Keratinocyte (primary cell): ENCODE measurements around the gene PITHD1. TPM values are rescaled to one million over a fixed set of nuclear protein-coding genes. Genes with fewer than 3 reads are reported as not detected.

ENCODE experiments used
- DNase-seq: peaks from one replicate; pipeline ENCODE4 v3.0.0-alpha.2; 2011; ENCODE audit warnings: low read depth, missing footprints, low spot score
- FAIRE-seq: peaks from 2 replicates; lab custom pipeline; 2011; peaks lifted over from hg19 to GRCh38; lab: Jason Lieb, UNC
- H2AFZ ChIP-seq: 2 replicates; pipeline ENCODE4 v1.6.0; 2012; ENCODE audit warnings: low read length, control low read depth, inconsistent platforms; ENCODE audit not compliant: control insufficient read depth
- H3K27ac ChIP-seq: 2 replicates; pipeline ENCODE4 v1.5.1; 2011; ENCODE audit warnings: low read length; ENCODE audit not compliant: control insufficient read depth, insufficient read depth
- H3K27me3 ChIP-seq: 3 replicates; pipeline ENCODE4 v1.6.0; 2011; ENCODE audit warnings: low read length; ENCODE audit not compliant: control insufficient read depth, insufficient read depth; ENCODE audit errors: extremely low read depth
- H3K36me3 ChIP-seq, 2 experiments: 2 replicates in 1 of 2; 3 replicates in 1 of 2; pipeline ENCODE4 v1.5.1; 2011; ENCODE audit warnings: low read length in 2 of 2, mild to moderate bottlenecking in 1 of 2; ENCODE audit not compliant: control insufficient read depth in 2 of 2, insufficient read depth in 2 of 2; ENCODE audit errors: extremely low read depth in 1 of 2
- H3K4me1 ChIP-seq: 3 replicates; pipeline ENCODE4 v1.5.1; 2011; ENCODE audit warnings: low read length; ENCODE audit not compliant: control insufficient read depth, insufficient read depth; ENCODE audit errors: extremely low read depth
- H3K4me2 ChIP-seq: 3 replicates; pipeline ENCODE4 v1.6.0; 2011; ENCODE audit warnings: low read depth, low read length; ENCODE audit not compliant: control insufficient read depth, insufficient read depth; ENCODE audit errors: extremely low read depth
- H3K4me3 ChIP-seq, 3 experiments: fragments of 200-600 bp in 1 of 3; sonication (generic) in 1 of 3; 2 replicates in 2 of 3; 3 replicates in 1 of 3; pipeline ENCODE4 v1.5.1; 2011 to 2016; ENCODE audit warnings: low read length in 3 of 3, mild to moderate bottlenecking in 3 of 3, control low read depth in 2 of 3, inconsistent platforms in 1 of 3, low read depth in 1 of 3, mixed read lengths in 1 of 3, mixed run types in 1 of 3, moderate library complexity in 1 of 3; ENCODE audit not compliant: control insufficient read depth in 2 of 3, insufficient read depth in 2 of 3; ENCODE audit errors: extremely low read depth in 1 of 3
- H3K79me2 ChIP-seq: 2 replicates; pipeline ENCODE4 v1.6.0; 2012; ENCODE audit warnings: low read length; ENCODE audit not compliant: control insufficient read depth, insufficient read depth
- H3K9ac ChIP-seq: 3 replicates; pipeline ENCODE4 v1.6.0; 2011; ENCODE audit warnings: low read length; ENCODE audit not compliant: control insufficient read depth, insufficient read depth; ENCODE audit errors: extremely low read depth
- H3K9me1 ChIP-seq: 3 replicates; pipeline ENCODE4 v1.6.0; 2011; ENCODE audit warnings: low read length; ENCODE audit not compliant: control insufficient read depth, insufficient read depth; ENCODE audit errors: extremely low read depth
- H3K9me3 ChIP-seq: 2 replicates; pipeline ENCODE4 v1.5.1; 2012; ENCODE audit warnings: low read depth, low read length; ENCODE audit not compliant: control insufficient read depth
- H4K20me1 ChIP-seq: 3 replicates; pipeline ENCODE4 v1.6.0; 2011; ENCODE audit warnings: low read length; ENCODE audit not compliant: control insufficient read depth, insufficient read depth; ENCODE audit errors: extremely low read depth
- CTCF ChIP-seq, 3 experiments: IDR thresholded peaks in 1 of 3; conservative IDR thresholded peaks in 1 of 3; optimal IDR thresholded peaks in 1 of 3; 2 replicates in 2 of 3; 3 replicates in 1 of 3; pipeline versions ENCODE3 to v1.5.1; 2011; ENCODE audit warnings: low read length in 3 of 3, mild to moderate bottlenecking in 3 of 3, moderate library complexity in 2 of 3, control low read depth in 1 of 3, inconsistent platforms in 1 of 3; ENCODE audit not compliant: insufficient read depth in 2 of 3; ENCODE audit errors: extremely low read depth in 1 of 3
- EZH2 ChIP-seq: IDR thresholded peaks from one replicate; pipeline ENCODE4 v1.6.1; 2012; ENCODE audit warnings: inconsistent platforms, mild to moderate bottlenecking, low read length, moderate library complexity
- dilution Hi-C: fragments of 300-500 bp; cut with MboI; formaldehyde crosslinking; loops from one replicate; pipeline ENCODE4 v1.7.0; 2020; ENCODE audit warnings: low sequenced_read_pairs; ENCODE audit not compliant: extremely low pct_ligation_motif_present
- polyA plus RNA-seq, 5 experiments: library from polyadenylated mRNA; depleted of rRNA in 3 of 5; stranded (reverse) in 3 of 5; stranded (forward) in 1 of 5; unstranded in 1 of 5; fragments of >200 nt; gene quantifications; 1 replicate in 1 of 5; 2 replicates in 3 of 5; 3 replicates in 1 of 5; pipeline versions ENCODE4 v1.2.1 to v1.2.3, GENCODE V29; 2011 to 2012; ENCODE audit warnings: missing spikeins in 2 of 5, low read depth in 1 of 5, low replicate concordance in 1 of 5

Gene PITHD1
- polyA plus RNA-seq, 1 donor (not counting 4 experiments of a cell fraction or from before 2014, with no cell fraction given): 59.4 TPM

- TF ChIP-seq EZH2 (no peak), CTCF (optimal IDR thresholded peaks at IDR 0.05 in 1 of 3, IDR thresholded peaks at IDR 0.05 in 1 of 3, conservative IDR thresholded peaks at IDR 0.05 in 1 of 3; ENCODE audit: extremely low read depth in 1 of 3, insufficient read depth in 2 of 3, low read length in 3 of 3) (no peak)
- Histone ChIP-seq H3K79me2 (peaks cover 22% of the 10 kb centered on the region), H3K9ac (no peak overlapping the region), H3K27ac (no peak overlapping the region), H3K9me1 (no peaks in the 10 kb centered on the region), H3K4me3 (no peak overlapping the region), H3K9me3 (no peaks in the 10 kb centered on the region), H3K36me3 (peaks cover 34 to 38% of the 10 kb centered on the region in 2 experiments), H4K20me1 (no peaks in the 10 kb centered on the region), H3K4me2 (no peak overlapping the region), H3K27me3 (no peaks in the 10 kb centered on the region), H2AFZ (no peak overlapping the region), H3K4me1 (peaks cover 26% of the 10 kb centered on the region)
- dilution Hi-C loops: no loop called here
- DNase-seq (no peak), FAIRE-seq (no peak)
Observed at GRCh38 chr1:23795676-23796465, 17.7 kb downstream of the PITHD1 start.

DNA sequence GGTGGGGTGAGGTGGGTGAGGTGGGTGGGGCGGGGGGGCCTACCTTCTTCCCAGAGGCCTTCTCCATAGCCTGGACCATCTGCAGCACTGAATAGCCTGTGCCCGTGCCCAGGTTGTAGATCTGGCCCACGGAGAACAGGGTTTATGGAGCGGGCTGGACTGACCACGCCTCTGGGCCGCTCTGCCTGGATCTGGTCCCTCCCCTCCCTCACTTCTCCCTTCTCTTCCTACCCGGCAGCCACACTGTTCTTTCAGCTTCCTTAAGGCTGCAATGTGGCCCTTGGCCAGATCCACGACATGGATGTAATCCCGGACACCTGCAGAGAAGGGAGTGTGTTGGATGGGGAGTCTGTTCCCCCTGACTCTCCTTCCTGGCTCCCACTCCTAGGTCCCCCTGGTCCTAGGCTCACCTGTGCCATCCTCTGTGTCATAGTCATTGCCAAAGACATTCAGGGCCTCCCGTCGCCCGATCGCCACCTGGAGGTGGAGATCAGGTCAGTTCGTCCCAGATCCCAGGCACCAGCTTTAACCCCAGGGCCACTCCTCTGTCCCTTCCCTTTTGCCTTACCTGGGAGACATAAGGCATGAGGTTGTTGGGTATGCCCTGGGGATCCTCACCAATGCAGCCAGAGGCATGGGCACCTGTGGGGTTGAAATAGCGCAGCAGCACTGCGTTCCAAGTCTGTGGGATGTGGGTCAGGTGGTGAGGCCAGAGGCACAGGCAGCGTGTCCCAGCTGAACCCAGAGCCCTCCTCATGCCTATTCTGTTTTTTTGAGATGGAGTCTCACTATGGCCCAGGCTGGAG lies 18.5 kb downstream of the PITHD1 start:
- H3K79me2 ChIP-seq: peaks cover 17% of the 10 kb centered on the region
- dilution Hi-C loops: no loop called here

More for the DNA sequence above, 18.5 kb downstream of the PITHD1 start:
- no peaks in the 10 kb centered on the region for H3K27me3 ChIP-seq
- H3K9me1 ChIP-seq: no peaks in the 10 kb centered on the region
- peak in 1 of 3 experiments; percentile 39 for TF ChIP-seq CTCF (optimal IDR thresholded peaks at IDR 0.05 in 1 of 3, IDR thresholded peaks at IDR 0.05 in 1 of 3, conservative IDR thresholded peaks at IDR 0.05 in 1 of 3; ENCODE audit: extremely low read depth in 1 of 3, insufficient read depth in 2 of 3, low read length in 3 of 3)
- no peak for TF ChIP-seq EZH2
- H3K36me3 ChIP-seq: peaks cover 34 to 38% of the 10 kb centered on the region in 2 experiments
- no peak overlapping the region for H2AFZ ChIP-seq
- H3K4me3 ChIP-seq: no peak overlapping the region
- H3K4me2 ChIP-seq: no peak overlapping the region
- DNase-seq: no peak
- no peak overlapping the region for H3K27ac ChIP-seq
- H3K9ac ChIP-seq: no peak overlapping the region
- H4K20me1 ChIP-seq: no peaks in the 10 kb centered on the region
- H3K4me1 ChIP-seq: peaks cover 29% of the 10 kb centered on the region
- no peaks in the 10 kb centered on the region for H3K9me3 ChIP-seq
- FAIRE-seq: no peak
